ENCODE results near the gene RELL2.

The RELL2 gene

DNA sequence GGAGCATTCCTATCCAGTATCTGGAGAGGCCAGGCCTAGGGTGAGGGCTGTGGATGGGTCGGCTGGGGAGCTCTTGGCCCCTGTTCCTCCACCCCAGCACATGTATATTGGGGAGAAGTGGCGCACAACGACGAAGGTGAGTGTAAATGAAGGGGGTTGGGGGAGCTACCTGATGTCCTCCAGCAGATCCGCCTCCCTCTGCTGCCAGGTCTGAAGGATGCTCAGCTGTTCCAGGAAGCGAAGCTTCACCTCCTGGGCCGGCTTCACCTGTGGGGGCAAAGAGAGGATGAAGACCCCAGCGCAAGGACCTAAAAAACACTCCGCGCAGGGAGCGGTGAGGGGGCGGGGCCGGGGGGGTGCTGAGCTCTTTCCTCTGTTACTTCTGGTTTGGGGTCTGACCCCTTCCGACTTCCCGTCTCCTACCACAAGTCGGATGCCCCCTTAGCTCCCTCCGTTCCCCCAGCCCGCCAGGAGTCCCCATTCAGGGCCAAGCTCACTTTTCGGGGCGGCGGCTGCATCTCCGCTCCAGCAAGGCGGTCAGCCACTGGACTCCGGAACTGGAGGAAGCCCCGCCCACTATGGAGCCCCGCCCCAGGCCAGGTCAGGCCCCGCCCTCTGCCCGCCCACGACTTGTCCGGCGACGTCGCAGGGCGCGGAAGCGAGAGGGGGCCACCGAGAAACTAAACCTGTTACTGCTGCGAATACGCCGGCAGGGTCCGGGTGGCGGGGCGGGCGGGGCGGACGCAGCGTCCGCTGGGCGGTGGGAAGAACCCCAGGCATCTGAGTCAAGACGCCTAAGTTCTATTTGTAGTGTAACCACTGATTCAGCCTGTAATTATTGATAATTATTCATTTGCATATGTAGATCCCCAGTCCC lies 14.3 kb downstream of the RELL2 start, which contains the start of gene FCHSD1:
Gene FCHSD1 (minus strand): TSS at position 568 of the 877 bp plus-strand sequence. CDS start 50 bp downstream, at position 518.
- DNase-seq = peak; percentile 89

DNA sequence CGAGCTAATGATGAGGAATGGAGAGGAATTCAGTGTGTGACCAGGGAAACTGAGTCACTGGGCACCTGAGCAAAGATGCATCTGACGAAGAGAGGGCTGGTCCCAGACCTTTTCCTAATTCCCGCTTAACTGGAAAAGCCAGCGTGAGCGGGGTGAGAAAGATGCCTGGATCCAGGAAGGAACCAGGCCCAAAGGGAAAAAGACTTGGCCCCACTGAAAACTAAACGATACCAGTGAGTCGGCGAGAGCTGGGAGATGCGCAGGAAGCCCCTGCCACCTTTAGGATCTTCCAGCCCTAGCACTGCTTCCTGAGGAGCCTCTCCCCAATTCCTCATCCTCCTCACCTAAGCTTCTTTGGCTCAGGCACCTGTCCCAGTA lies 14.9 kb downstream of the RELL2 start:
- DNase-seq = no peak

DNA sequence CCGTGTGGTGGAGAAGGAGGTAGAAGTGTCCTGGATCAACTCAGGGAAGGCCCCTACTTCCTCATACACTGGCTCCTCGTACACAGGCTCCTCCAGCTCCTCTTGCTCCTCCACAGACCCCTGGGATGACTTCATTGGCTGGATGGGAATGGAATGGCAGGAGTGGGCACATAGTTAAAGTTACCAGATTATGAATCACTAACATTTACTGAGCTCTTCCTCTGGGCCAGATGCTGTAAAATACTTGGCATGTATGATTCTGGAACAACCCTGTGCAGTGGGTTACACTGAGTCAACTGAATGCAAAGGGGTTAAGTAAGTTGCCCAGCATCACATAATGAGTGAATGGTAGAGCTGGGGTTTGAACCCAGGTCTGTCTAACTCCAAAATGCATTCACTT lies 17.5 kb downstream of the RELL2 start:
- DNase-seq = no peak

DNA sequence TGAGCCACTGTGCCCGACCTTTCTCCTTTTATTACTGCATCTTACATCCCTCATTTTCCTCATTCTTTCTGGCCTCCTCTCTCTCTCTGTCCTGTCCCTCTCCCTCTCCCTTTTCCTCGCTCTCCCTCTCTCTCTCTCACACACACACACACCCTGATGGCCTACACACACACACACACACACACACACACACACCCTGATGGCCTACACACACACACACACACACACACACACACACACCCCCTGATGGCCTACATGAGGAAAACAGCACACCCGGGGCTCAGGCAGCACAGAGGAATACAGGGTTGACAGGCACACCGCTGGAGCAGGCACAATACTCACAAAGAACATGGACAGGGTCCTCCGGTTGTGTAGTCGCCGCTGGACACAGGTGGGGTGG lies 18.2 kb downstream of the RELL2 start:
- no peak for DNase-seq

DNA sequence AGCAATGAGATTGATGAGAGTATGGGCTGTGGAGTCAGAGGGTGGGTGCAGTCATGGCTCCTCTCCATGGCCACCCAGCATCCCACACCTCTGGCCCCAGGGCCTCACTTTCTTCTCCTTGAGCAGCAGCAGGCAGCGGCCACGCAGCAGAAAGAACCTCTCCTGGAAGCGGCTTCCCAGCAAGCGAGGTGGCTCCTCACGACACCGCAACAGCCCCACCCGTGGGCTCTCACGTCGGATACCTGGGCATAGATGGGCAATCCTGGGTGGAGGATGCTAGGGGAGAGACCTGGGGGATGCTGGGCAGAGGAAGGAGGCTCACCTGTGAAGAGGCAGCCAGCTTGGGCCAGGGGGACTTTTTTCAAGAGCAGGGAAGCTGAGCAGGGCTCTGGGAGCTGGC lies 19.6 kb downstream of the RELL2 start:
- no peak for DNase-seq

DNA sequence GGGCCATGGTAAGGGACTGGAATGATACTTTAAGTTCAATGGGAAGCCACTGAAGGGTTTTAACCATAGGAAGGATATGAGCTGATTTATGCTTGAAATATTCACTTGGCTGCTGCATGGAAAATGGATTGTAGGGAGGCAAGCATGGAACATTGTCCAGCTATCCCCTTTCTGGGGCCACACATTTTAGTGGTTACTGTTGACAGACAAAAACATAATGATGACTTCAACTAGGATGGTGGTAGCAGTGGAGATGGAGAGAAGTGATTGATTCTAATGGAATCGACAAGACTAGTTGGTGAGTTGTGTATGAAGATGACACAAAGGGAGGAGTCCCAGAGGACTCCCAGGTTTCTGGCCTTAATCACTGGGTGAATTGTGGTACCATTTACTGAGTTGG lies 20.6 kb downstream of the RELL2 start:
- no peak for DNase-seq

DNA sequence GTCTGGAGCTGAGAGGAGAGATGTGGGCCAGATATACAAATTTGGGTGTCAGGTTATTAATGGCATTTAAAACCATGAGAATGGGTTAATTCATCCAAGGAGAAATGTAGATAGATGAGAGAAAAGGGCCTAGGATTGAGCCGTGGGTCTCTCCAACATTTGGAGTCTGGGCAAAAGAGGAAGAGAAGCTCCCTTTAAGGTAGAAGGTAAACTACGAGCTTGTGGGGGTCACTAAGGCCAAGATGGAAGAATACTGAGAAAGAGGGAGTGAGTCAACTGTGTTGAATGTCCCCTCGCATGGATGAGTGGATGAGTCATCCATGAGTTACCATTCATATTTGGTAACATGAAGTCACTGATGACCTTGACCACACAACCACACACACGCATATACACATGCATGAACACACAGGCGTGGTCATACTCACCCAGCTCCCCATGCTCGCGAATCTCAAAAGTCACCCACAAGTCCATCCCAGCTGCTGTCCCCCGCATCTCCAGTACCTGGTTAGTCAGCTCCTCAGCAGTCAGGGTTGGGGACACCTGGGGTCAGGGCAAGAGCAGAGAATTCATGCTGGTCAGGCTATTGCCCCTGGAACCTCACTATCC lies 21.2 kb downstream of the RELL2 start:
- no peak for DNase-seq

DNA sequence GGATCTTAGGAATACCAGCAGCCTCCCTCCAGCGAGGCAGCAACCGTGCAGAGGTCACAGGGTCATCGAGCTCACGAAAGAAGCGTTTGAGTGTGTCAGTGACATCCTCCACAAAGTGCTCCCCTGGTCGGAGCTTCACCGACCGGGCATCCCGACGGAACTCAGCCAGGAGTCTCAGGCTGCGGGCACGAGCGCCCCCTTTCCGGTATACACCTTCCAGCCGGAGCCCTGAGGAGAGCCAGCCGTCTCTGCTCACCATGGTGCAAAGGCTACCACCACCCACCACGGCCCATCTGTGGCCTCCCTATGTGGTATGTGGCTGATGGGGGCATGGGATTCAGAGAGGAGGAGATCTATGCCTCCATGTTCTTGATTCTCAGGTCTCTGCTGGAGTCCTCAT lies 25.2 kb downstream of the RELL2 start:
- no peak for DNase-seq

DNA sequence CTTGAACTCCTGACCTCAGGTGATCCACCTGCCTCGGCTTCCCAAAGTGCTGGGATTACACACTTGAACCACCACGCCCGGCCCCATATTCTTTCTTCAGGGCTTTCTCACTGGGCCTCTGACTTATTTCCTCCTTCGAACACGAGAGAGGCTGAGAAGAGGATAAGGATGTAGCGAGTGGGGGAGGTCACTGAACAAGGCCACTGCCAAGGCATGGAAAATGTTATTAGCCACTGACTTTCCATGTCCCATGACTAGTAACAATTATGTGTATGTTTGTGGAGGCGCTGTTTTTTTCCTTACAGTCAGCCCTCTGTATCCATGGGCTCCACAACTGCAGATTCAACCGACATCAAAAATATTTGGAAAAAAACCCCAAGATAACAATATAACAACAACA lies 26.7 kb downstream of the RELL2 start:
- no peak for DNase-seq

DNA sequence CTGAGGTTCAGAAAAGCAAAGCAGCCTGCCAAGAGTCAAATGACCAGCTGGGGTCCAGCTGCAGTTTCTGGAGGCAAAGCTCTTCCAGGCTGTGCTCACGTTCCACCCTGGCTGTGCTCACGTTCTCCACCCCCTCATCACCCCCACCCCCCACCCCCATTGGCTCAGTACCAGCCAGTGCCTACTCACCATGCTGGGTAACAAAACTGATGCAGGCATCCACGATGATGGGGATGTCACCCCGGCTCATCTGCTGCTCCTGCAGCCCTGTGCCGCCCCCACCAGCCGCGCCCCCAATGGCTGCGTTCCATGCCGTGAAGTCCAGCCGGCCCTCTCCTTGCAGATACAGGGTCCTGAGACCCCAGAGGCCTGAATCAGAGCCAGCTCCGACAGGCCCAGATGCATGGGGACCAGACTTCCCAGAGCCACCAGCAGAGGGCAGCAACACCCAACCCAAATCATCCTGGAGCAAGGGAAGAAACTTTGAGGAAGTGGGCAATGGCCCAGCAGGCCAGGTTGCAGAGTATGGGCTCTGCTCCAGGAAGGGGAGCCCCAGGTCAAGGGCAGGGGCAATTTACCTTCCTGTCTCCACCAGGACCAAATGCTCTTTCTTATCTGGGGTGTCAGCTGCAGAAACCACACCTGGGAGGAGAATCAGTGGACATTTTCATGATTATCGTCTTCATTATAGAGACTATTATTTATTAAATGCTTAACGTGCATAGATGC lies 28.1 kb downstream of the RELL2 start:
- peak; percentile 89 for DNase-seq

DNA sequence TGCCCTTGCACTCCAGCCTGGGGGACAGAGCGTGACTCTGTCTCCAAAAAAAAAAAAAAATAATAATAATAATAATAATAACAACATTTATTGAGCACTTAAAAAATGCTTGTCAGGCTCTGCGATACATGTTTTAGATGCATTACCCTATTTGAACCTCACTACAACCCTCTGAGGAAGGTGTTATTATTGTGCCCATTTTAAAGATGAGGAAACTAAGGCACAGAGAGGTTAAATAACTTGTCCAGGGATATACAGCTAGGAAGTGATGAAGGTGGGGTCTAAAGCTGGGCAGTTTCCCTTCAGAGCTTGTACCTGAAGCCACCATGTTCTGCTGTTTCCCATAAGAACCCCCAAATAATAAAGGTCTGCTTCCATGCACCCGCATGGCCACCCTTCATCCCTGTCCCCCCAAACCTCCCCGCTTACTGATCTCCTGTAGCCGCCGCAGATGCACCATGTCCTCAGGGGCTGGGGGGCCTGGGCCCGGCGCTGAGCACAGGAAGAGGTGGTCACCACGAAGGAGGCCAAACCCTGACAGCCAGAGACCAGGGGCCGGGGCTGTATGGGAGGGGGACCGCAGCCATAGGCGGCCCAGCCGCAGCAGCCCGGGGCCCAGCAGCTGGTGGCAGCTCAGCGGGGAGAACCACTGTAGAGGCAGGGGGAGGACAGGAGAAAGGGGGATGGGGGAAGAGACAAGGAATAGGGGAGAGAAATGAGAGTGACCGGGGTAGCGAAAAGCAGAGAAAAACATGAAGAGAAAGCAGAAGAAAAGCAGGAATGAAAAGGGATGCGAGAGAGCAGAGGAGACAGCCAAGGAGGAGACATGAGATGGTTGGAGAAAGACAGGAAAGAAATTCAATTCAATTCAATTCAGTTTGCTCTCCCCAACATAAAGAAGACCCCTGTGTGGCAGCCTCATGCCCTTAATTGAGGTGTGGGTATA lies 29.5 kb downstream of the RELL2 start:
- no peak for DNase-seq

DNA sequence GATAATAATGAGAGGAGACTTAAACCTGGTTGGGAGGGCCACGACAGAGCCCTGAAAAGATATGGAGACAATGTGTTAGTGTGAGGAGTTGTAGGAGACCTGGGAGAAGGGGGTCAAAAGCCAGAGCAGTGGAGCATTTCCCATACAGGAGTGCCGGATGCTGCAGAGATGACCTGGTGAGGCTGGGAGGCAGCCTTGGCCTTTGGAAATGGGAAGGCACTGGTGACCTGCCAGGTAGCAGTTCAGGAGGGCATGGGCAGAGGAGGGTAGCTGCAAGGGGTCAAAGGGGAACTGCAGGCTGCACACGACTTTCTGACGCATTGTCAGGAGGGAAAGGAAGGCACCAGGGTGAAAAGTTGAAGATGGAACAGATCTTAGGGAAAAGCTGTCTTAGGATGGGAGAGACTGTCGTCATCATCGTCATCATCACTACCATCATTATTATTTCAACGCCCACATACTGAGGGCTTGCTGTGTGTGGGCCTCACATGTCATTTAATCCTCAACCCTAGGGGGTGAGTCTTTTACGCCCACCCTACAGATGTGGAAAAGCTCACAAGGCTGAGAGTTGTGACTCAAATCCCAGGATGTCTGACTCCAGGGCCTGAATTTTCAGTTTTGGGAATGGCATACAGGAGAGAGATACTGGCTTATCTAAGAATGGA lies 31.9 kb downstream of the RELL2 start:
- DNase-seq = no peak

DNA sequence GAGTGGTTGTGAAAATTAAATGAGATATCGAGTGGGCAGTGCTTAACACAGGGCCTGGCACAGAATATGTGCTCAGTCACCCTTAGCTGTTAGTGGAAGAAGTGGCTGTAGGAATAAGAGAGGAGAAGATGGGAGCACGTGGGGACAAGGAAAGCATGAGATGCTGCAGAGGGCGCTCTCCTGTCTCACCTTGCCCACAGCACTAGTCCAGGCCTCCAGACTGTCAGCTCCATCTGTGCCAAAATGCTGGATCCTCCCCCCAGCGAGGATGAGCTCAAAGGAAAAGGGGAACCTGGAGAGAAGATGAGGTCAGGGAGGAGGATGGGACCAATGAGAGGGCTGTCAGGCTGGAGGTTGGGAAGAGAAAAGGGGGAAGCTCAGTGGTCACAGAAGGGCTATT lies 32.7 kb downstream of the RELL2 start:
- no peak for DNase-seq

DNA sequence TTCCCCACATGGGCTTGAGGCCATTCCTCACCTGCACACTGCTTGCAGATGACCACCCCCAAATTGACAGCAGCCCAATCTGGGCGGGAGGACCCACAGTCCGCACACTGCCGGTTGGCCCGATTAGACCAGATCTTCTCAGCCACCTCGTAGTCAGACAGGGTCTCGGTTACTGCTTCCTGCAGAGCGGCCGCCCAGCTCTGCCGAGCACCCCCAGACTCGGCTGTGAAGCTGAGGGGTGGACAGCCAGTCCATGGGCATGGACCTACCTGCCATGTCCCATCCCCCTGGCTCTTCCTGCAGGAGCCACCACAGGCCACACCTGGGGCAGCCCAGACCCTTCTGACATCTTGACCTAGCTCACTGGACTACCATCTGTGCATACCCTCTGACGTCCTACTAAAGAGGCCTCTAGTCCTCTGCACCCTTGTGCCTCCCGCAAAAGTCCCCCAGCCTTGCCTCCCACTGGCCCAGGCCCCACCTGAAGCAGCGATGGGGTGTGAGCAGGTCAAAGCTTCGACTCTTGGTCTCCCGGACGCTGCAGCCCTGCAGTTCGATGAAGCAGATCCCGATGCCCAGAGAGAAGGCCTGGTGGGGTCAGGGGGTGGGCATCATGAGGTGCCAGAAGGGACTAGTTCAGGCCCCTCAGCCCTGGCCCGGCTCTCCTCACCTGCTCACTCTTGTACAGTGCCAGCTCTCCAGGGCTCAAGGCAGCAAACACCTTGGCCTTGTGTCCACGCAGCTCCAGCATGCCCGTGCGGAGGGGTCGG lies 35.5 kb downstream of the RELL2 start:
- DNase-seq = no peak

DNA sequence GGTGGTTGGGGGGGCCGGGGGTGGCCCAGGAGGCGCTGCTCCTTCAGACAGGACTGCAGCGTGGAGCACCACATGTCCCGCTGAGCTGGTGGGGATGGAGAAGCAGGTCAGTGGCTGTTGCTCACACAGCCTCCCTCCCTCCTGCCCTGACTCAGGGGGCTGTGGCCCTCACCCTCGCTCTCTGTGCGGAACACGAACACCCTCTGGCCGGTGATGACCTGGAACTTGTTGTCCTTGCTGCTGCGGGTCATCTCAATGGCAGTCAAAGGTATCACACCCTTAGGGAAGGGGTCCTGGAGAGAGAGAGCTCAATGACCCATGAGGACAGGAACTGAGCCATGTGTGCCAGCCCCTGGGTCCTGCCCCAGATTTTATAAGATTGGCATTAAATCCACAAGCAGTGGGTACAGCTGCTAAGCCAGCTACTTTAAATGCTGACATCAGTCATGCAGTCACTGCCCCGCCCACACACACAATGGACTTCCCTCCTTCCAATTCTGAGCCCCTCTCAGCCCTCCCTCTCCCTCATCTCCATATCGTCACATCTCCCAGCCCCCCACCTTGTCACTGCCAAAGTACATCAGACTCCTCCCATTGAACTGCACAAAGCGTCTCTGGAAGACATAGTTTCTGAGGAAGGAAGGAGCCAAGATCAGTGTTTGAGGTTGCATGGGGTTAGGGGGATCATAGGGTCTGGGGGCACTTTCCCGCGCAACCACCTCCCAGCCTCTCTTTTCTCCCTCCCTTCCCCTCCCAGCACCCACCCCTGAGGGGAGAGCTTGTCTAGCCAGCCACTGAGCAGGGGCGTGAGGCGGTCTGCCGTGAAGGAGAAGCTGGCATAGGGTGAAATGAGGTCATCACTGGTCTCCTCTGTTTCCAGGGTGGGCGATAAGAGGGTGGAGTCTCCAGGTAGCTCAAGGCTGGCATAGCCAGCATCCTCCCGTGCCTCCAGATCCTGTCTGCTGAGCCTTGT lies 36.3 kb downstream of the RELL2 start:
- DNase-seq = peak; percentile 30

DNA sequence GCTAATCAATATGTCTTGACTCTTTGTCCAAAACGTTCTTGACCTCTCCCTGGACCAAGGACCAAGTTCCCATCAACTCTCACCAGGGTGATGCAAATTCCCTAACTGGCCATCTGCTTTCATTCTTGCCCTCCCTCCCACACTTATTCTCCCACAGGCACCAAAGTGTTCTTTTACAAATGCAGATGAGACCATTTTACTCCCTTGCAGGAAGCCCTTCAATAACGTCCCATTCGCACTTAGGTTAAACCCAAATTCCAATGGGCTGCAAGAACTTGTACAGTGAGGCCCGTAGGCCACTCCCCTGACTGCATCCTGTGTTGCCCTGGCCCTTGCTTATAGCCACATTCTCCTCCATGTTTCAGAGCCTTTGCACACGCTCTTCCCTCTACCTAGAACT lies 38.0 kb downstream of the RELL2 start:
- DNase-seq = no peak

DNA sequence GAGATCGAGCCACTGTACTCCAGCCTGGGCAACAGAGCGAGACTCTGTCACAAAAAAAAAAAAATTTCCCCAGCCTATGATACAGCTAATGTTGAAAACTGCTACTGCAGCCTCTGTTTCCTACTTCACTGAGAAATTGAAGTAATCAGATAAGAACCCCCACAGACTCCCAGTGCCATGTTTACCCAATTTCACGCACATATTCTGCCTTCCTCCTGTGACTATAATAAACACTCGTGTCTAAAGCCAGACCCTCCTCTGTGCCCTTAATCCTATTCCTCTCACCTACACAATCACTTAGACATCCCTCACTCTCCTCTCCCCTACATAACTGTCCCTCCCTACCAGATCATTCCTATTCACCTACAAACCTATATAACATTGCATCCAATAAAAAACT lies 38.9 kb downstream of the RELL2 start:
- no peak for DNase-seq

DNA sequence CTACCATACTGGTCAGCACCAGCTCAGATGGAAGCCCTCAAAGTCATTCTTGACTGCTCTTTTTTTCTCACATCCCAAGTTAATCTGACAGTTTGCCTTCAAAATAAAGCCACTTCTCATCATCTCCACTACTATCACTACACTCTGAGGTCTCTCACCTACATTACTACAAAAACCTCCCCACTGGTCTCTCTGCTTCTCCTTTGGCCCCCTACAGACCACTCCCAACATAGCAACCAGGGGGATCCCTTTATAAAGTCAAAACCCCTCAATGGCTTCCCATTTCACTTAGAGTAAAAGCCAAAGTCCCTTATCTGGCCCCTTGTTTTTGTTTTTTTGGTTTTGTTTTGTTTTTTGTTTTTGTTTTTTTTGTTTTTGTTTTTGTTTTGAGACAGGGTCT lies 40.6 kb downstream of the RELL2 start:
- DNase-seq = peak; percentile 57

DNA sequence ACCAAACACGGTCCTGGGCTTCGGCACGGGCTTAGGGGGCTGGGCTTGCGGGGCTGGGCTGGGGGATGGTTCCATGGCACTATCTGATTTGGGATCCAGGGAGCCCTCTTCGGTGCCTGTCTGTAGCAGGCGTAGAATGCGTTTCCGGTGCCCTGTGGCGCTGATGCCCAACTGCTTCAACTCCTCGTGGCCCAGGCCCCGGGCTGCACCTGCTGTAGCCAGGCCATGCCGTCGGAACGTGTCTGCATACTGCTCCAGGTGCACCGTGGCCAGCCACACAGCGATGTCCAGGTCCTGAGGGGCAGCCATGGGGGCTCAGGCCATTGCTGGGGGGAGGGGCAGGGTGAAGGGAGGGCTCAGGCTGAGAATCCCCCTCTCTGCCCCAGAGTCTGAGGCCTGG lies 43.4 kb downstream of the RELL2 start:
- DNase-seq = no peak

DNA sequence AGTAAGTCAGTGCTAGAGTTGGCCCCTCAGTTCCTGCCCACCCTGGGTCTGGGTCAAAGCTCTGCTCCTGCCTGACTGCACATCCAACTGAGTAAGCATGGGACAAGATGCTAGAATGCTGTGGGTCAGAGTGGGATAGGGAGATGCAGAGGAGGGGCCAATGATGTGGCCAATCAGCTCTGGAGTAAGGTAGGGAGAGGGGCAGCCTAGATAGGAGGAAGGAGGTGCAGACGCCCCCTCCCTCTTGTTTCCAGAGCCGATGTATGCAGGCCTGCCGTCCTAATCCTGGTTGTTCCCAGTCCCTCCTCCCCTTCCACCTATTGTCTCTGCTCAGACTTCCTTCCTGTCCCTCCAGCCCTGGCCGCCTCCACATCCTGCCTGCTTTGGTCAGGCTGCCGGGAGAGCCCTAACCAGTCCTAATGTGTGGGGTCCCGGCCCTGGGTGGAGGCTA lies 44.0 kb downstream of the RELL2 start:
- DNase-seq = no peak
